Measurements from ENCODE around the gene DEFB131B.

GRCh38 chr11:71914617-71915189, 36.5 kb downstream of the DEFB131B start:
- TF ChIP-seq CTCF (IDR thresholded peaks at IDR 0.05) (no peak), POLR2A (IDR thresholded peaks at IDR 0.05) (no peak)
